HCT116 (cell line): ENCODE results near the gene CACNA1C.

Source experiments
- CEBPB ChIP-seq: IDR thresholded peaks from 2 replicates; pipeline ENCODE4 v1.6.1; 2012; ENCODE audit warnings: low read depth
- EGR1 ChIP-seq: IDR thresholded peaks from 2 replicates; pipeline ENCODE4 v1.6.1; 2012; ENCODE audit warnings: low read depth
- EZH2 ChIP-seq: fragments of 200-600 bp; sonication (generic); IDR thresholded peaks from 2 replicates; pipeline ENCODE4 v1.6.1; 2017; ENCODE audit warnings: antibody characterized with exemption, mixed run types
- EZH2phosphoT487 ChIP-seq: fragments of 200-600 bp; IDR thresholded peaks from 2 replicates; pipeline ENCODE4 v1.6.1; 2018; ENCODE audit warnings: antibody characterized with exemption, borderline replicate concordance
- POLR2A ChIP-seq: IDR thresholded peaks from 2 replicates; pipeline ENCODE4 v1.7.0; 2011; ENCODE audit warnings: borderline replicate concordance; ENCODE audit not compliant: insufficient read depth, insufficient read length; ENCODE audit errors: extremely low read depth
- POLR2AphosphoS5 ChIP-seq: IDR thresholded peaks from 2 replicates; pipeline ENCODE4 v1.6.1; 2011; ENCODE audit warnings: mild to moderate bottlenecking, low read depth, low read length, moderate library complexity
- SIN3A ChIP-seq: IDR thresholded peaks from 2 replicates; pipeline ENCODE4 v1.6.1; 2012; ENCODE audit warnings: low read depth
- TCF7L2 ChIP-seq: IDR thresholded peaks from 2 replicates; pipeline ENCODE4 v1.7.0; 2011; ENCODE audit warnings: borderline replicate concordance, inconsistent platforms; ENCODE audit not compliant: insufficient read depth, insufficient read length; ENCODE audit errors: extremely low read depth
- YY1 ChIP-seq: IDR thresholded peaks from 2 replicates; pipeline ENCODE4 v1.6.1; 2011; ENCODE audit warnings: low read length, low read depth, moderate library complexity, mild to moderate bottlenecking; ENCODE audit not compliant: insufficient replicate concordance; ENCODE audit errors: extremely low read depth
- ZNF274 ChIP-seq: fragments of 200-500 bp; sonication (Bioruptor generic); IDR thresholded peaks from 2 replicates; pipeline ENCODE4 v1.6.1; 2014; ENCODE audit warnings: mild to moderate bottlenecking, low read depth, low read length, inconsistent platforms
- TF ChIP-seq, protein P1 (sequence below), 3 experiments: fragments of 200-600 bp in 1 of 3; sonication (generic) in 1 of 3; IDR thresholded peaks in 2 of 3; conservative IDR thresholded peaks in 1 of 3; 2 replicates each; pipeline ENCODE4 v1.5.1; 2012 to 2017; ENCODE audit warnings: low read depth in 2 of 3, low read length in 2 of 3, antibody characterized with exemption in 1 of 3, borderline replicate concordance in 1 of 3, control low read depth in 1 of 3, mild to moderate bottlenecking in 1 of 3, mixed read lengths in 1 of 3, mixed run types in 1 of 3, moderate library complexity in 1 of 3; ENCODE audit not compliant: insufficient read depth in 1 of 3
- TF ChIP-seq, protein P2 (sequence below): IDR thresholded peaks from 2 replicates; pipeline ENCODE4 v1.6.1; 2012
- TF ChIP-seq, protein P3 (sequence below): IDR thresholded peaks from 2 replicates; pipeline ENCODE4 v1.6.1; 2012
- TF ChIP-seq, protein P4 (sequence below): IDR thresholded peaks from 2 replicates; pipeline ENCODE4 v1.6.1; 2012; ENCODE audit warnings: low read depth

DNA sequence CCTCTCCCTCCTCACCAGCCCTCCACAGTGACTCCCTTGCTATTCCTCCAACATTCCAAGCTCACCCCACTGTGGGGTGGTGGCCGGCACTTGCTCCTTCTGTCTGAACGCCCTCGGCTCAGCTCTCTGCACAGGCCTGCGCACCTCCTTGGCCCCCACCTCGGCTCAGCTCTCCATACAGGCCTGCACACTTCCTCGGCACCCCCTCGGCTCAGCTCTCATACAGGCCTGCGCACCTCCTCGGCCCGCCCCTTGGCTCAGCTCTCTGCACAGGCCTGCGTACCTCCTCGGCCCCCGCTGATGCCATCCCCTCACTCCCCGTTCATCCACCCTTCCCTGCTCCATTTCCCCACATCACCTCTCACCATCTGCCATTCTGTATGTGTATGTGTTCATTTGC lies 409.3 kb downstream of the CACNA1C start:
- TF ChIP-seq POLR2AphosphoS5 = no peak
- TF ChIP-seq, protein P1, sequence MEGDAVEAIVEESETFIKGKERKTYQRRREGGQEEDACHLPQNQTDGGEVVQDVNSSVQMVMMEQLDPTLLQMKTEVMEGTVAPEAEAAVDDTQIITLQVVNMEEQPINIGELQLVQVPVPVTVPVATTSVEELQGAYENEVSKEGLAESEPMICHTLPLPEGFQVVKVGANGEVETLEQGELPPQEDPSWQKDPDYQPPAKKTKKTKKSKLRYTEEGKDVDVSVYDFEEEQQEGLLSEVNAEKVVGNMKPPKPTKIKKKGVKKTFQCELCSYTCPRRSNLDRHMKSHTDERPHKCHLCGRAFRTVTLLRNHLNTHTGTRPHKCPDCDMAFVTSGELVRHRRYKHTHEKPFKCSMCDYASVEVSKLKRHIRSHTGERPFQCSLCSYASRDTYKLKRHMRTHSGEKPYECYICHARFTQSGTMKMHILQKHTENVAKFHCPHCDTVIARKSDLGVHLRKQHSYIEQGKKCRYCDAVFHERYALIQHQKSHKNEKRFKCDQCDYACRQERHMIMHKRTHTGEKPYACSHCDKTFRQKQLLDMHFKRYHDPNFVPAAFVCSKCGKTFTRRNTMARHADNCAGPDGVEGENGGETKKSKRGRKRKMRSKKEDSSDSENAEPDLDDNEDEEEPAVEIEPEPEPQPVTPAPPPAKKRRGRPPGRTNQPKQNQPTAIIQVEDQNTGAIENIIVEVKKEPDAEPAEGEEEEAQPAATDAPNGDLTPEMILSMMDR (IDR thresholded peaks at IDR 0.05 in 2 of 3, conservative IDR thresholded peaks at IDR 0.05 in 1 of 3; ENCODE audit: borderline replicate concordance in 1 of 3, insufficient read depth in 1 of 3, low read depth in 2 of 3, low read length in 2 of 3) = no peak
- TF ChIP-seq, protein P2, sequence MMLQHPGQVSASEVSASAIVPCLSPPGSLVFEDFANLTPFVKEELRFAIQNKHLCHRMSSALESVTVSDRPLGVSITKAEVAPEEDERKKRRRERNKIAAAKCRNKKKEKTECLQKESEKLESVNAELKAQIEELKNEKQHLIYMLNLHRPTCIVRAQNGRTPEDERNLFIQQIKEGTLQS = no peak
- no peak for TF ChIP-seq POLR2A
- TF ChIP-seq YY1 = no peak
- TF ChIP-seq SIN3A = no peak
- TF ChIP-seq EZH2 = no peak
- TF ChIP-seq, protein P3, sequence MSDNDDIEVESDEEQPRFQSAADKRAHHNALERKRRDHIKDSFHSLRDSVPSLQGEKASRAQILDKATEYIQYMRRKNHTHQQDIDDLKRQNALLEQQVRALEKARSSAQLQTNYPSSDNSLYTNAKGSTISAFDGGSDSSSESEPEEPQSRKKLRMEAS = no peak
- no peak for TF ChIP-seq TCF7L2
- no peak for TF ChIP-seq CEBPB
- TF ChIP-seq, protein P4, sequence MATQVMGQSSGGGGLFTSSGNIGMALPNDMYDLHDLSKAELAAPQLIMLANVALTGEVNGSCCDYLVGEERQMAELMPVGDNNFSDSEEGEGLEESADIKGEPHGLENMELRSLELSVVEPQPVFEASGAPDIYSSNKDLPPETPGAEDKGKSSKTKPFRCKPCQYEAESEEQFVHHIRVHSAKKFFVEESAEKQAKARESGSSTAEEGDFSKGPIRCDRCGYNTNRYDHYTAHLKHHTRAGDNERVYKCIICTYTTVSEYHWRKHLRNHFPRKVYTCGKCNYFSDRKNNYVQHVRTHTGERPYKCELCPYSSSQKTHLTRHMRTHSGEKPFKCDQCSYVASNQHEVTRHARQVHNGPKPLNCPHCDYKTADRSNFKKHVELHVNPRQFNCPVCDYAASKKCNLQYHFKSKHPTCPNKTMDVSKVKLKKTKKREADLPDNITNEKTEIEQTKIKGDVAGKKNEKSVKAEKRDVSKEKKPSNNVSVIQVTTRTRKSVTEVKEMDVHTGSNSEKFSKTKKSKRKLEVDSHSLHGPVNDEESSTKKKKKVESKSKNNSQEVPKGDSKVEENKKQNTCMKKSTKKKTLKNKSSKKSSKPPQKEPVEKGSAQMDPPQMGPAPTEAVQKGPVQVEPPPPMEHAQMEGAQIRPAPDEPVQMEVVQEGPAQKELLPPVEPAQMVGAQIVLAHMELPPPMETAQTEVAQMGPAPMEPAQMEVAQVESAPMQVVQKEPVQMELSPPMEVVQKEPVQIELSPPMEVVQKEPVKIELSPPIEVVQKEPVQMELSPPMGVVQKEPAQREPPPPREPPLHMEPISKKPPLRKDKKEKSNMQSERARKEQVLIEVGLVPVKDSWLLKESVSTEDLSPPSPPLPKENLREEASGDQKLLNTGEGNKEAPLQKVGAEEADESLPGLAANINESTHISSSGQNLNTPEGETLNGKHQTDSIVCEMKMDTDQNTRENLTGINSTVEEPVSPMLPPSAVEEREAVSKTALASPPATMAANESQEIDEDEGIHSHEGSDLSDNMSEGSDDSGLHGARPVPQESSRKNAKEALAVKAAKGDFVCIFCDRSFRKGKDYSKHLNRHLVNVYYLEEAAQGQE = no peak
- no peak for TF ChIP-seq ZNF274
- TF ChIP-seq EGR1 = no peak
- TF ChIP-seq EZH2phosphoT487 = no peak
